NCI-H1930 (cell line): Measurements from ENCODE around the gene RBM19.
"Not testable (repeated sequence)": the region's sequence is repeated elsewhere in the genome, so short reads cannot be mapped to it uniquely, and the experiment has no call there.

Source experiments
- DNase-seq, 2 experiments: peaks; one replicate each; lab custom pipeline; 2025; lab: John Stamatoyannopoulos, UW

Gene RBM19

DNA sequence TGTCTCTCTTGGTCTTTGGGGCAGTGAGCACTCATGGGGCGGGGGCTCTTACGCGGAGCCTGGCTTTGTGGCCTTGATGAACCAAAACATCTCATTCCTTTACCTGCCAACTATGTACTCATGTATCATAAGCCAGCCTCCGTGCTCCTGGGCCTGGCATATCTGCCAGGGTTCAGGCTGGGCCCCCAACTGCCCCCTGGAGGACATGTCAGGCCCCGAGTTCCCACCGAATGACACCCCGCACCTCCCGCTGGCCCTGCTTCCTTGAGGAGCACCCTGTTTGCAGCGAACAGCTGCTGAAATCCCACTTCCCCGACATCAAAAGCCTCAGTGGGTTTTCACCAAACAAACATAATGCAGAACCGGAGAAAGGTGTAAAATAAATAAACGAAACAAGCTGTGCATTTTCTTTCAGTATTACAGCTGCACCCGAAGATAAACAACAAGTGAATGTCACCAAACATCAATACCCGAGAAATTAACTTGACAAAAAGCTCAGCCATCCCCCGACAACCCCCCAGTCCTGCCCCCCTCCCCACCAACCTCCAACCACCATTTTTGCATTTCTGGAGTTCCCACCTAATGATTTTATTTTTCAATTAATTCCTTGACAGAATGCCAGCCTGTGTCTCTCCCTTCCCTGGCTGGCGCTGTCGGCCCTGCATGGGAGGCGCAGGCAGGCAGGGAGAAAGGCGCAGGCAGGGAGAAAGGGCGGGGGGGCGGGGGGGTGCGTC lies 139.2 kb downstream of the RBM19 start:
- no peak for DNase-seq

DNA sequence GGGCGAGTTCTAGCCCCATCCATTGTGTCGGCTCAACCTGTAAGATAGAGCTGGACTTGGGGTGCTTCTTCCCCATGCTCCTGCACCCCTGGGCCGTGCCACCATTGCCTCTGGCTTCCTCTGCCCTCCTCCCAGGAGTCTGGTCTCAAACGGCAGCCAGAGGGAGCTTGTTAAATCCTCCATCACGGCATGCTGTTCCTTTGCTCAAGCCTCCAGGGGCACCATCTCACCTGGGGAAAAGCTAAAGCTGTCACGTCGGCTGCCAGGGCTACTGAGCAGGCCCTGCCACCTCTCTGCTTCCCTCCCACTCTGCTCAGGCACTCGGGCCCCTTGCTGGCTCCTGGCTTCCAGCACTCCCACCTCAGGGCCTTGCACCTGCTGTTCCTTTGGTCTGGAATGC lies 140.4 kb downstream of the RBM19 start:
- DNase-seq = no peak

DNA sequence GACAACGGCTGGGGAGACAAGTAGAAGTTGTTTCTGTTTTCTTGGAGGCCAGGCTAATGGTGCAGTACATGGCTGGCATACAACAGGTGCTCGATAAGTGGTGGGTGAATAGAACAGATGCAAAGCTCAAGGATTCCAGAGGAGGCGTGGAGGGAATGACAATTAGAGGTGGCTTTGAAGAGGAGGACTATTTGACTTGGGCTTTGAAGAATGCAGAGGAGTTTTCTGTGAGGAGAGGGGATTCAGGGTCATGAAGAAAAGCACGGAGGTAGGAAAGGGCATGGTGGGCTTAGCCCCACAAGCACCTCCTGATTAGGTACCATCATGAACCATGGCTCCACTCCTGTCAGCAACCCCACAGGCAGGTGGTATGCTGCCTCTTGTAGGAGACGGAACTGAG lies 142.3 kb downstream of the RBM19 start:
- no peak for DNase-seq

DNA sequence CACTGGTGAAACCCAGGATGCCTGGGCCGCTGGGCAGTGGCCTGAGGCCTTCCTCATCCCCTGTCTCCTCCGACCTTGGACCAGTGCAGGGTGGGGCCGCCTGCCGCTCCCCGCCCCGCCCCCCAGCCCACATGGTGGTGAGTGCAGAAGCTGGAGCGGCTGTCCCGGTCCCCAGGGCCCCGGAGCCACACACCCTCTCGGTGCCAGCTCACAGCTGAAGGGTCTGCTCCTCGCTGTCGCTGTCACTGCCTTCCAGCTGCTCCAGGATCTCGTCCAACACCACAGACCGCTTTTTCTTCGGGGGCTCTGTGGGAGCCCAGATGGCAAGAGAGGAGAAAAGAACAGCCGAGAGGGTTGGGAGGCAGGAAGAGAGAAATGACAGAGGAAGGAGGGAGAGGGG lies 143.1 kb downstream of the RBM19 start:
- no peak for DNase-seq

DNA sequence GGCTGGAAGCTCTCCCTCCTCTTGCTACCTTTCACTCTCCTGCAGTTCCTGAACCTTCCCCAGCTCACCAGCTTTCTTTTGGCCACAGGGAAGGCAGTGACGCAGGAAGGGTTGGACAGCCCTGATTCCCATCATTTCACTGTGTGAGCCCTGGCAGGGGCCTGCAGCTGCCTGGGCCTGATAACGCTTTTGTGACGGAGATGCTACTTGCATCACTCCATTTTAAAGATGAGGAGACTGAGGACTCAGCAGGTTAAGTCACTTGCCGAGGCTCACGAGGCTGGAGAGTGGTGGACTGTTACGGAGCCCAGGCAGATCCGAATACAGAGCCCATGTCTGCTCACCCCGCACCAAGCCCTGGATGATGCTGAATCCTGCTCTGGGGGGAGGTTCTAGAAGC lies 145.3 kb downstream of the RBM19 start:
- no peak for DNase-seq

DNA sequence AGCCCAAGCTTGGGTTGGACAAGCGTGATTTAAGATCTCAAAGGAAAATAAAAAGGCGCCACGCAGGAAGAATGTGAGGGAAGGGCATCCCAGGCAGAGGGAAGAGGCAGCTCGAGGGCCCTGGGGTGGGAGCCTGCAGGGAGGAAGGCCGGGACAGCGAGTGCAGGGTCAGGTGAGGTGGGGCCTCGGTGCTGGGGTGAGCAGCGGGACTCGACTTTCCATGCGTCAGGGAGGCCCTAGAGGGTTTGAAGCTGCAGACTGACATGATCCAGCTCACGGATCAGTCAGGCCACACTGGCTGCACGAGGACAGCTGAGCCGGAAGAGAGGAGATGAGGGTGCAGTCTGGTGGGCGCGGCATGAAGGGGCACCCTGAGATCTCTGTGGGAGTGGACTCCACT lies 145.8 kb downstream of the RBM19 start:
- no peak for DNase-seq

DNA sequence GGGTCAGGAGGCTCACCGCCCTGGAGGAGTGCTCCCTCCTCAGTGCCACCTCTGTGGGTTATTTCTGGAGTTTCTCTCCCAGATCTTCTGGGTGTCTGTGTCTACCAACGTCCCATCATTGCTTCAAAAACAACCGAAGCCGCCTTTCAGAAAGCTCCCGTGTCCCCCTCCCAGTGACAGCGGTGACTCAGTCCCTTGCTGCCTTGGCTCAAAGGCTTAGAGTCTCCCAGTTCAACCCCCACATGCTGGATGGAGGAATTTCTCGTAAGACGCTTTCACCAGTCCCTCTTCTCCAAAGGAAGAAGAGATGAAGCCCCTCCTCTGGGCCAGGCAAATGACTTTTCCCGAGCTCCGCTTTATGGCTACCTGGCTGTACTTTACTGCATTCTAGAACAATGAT lies 146.6 kb downstream of the RBM19 start:
- DNase-seq = no peak

DNA sequence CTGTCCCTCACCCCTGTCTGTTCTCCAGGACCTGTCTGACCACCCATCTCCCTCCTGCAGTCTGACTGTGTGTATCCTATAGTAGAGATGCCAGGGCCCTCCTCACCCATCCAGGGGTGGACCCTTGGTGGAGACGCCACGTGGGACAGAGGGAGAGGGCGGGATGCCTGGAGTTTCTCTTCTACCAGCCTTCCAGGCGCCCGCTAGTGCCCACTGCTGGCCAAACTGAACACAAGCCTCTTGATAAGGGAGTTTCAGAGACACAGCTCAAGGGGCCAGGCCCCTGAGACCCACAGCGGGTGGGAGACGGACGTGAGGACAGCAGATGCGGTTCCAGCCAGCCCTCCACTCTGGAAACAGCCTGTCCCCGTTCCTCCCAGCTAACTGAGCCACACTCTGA lies 147.3 kb downstream of the RBM19 start:
- DNase-seq = no peak

DNA sequence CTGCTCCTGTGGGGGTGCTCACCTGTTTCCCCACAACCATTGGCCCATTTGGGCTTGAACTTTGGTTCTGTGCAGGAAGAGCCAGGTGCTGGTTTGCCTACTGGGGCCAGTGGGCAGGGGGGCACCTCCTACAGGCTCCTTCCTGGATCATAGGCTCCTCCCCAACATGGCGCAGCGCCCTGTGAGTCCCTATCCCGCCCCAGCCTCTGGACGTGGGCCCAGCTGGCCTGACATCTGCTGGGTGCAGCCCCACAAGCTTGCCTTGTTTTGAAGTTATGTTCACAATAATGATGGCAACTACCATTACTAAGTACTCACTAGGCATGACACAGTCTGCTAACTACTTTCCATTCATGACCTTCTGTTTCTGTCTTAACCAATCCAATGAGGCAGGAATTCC lies 147.8 kb downstream of the RBM19 start:
- no peak for DNase-seq

DNA sequence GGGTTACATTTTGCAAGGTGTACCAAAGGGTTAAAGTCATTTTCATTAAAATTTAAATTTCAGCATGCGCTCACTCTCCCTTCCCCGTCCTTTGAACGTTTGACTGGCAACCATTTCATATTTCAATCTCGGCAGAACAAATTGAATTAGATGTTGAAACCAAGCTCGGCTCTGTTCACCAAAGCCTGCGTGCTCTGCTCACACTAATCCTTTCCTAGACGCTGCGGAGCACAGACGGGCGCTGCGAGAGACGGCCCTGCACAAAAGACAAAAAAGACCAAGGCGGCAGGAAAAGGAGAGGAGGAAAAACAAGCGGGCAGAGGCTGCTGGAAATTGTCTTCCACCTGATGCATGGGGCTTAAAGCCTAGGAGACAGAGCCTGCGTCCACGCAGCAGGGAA lies 149.3 kb downstream of the RBM19 start:
- no peak for DNase-seq

DNA sequence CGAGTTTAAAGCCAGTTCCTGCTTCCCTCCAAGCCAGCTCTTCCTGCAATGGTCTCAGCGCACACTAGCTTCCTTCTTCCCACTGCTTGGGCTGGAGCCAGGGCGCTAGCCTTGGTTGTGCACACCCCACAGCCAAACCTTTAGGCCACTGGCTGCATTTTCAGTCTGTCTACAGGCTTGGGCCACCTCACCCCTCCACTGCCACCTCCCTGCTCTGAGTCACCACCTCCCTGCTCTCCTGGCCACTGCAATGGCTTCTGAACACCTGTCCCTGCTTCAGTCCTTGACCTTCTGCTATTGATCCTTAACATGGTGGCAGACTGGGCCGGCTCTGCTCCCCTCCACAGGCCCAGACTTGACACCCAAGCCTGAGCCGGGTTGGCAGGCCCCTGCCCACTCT lies 151.1 kb downstream of the RBM19 start:
- DNase-seq = no peak

DNA sequence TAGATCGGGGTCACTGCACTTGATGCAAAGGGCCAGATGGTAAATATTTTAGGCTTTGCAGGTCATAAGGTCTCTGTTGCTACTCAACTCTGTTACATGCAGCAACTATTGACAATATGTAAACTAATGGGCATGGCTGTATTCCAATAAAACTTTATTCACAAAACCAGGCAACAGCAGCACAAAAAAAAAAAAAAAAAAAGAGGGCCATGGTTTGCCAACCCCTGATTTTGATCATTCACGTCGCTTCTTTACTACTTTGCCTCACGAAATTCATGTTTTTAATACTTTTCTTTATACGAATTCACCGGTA lies 152.9 kb downstream of the RBM19 start:
- DNase-seq = no peak

DNA sequence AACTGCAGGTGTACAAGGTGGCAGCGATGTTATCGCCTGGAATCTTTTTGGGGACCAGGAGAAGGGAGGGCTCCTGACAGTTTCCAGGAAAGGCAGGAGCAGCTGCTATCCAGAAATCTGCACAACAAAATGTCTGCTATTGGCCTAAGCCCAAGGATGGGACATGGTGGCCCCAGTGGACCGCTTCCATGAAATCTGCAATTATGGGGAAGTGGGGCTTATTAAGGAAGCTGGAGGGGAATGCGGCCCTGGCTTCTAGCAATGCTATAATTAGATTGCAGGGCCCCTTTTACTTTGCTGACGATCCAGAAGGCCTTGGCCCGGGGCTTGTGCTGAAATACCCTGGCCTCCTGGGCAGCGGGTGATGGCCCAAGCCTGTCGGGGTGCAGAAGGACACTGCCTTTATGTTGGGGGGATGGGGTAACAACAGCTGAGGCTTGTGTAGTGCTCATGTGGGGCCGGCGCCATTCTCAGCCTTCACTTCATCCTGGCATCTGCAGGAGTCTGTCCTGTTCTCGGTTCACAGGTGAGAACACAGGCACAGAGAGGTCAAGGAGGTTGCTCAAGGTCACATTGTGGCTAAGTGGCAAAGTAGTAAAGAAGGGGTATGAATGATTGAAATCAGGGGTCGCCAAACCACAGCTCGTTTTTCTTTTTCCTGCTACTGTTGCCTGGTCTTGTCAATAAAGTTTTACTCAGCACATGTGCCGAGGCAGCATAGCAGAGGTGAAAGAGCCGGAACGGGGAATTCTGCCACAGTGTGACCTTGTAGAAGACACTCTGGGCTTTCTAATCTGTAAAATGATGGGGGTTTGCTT lies 153.5 kb downstream of the RBM19 start:
- no peak for DNase-seq

DNA sequence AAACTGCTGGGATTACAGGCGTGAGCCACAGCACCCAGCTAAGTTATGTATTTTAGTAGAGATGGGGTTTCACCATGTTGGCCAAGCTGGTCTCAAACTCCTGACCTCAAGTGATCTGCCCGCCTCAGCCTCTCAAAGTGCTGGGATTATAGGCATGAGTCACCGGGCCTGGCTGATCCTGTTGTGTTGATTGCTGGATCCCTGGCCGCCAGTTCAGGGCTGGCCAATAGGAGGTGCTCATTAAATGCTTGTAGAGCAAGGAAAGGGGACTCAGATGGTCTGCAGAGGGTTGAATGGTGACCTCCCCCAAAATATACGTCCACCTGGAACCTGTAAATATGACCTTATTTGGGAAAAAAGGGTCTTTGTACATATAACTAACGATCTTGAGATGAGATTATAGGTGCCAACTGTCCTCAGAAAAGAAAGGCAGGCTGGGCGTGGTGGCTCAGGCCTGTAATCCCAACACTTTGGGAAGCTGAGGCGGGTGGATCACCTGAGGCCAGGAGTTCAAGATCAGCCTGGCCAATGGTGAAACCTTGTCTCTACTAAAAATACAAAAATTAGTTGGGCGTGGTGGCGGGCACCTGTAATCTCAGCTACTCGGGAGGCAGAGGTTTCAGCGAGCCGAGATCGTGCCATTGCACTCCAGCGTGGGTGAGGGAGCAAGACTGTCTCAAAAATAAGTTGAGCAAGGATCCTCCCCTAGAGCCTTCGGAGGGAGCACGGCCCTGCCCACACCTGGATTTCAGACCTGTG lies 156.5 kb downstream of the RBM19 start:
- not testable (repeated sequence) for DNase-seq

DNA sequence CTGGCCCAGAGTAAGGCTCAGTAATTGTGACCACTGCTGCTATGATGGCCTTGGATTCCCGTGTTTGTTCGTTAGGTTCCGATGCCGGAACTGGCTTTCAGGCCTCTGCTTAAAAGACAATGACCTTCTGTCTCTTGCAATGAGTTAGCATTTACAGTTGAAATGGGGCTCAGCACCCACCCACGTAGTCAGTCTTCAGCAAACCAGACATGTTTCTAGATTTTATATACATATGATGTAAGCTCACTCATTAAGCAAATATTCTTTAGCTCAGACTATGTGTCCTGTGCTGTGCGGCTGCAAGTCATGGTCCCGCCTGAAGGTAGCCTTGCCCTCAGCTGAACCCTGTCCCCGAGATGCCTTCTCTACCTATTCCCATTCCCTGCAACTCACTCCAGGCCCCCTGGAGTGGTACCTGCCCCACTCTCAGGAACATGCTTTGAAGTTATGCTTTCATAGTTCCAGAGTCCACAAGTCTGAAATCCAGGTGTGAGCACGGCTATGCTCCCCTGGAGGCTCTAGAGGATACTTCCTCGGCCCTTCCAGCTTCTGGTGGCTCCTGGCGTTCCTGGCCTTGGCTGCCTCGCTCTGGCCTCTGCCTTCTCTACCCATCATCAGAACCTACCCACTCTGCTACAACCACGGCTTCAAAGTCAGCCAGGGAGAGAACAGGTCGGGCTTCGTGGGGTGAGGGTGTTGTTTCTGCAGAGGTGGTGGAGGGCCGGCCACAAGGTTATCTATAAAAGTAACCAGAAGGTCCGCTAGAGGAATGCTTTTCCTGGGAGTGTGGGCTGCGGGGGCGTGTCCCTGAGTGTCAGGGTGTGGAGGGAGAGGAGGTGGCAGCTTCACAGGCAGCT lies 157.8 kb downstream of the RBM19 start:
- DNase-seq = no peak

DNA sequence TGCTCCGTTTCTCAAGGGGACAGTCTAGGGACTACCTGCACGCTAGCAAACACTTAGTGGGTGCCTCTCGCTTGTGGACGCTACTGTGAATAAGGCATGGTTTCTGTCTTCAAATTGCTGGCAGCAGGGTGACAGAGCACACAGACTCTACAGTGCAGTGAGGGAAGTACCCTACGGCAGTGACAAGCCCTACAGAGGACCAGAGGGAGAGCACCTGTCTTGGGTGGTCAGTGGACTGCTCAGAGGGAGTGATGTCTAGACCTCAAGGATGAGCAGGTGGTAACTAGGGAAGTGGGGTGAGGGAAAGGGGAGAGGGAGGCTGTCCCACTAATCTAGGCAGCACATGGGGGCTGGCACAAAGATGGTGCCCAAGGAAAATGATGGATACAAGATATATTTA lies 160.5 kb downstream of the RBM19 start:
- no peak for DNase-seq

DNA sequence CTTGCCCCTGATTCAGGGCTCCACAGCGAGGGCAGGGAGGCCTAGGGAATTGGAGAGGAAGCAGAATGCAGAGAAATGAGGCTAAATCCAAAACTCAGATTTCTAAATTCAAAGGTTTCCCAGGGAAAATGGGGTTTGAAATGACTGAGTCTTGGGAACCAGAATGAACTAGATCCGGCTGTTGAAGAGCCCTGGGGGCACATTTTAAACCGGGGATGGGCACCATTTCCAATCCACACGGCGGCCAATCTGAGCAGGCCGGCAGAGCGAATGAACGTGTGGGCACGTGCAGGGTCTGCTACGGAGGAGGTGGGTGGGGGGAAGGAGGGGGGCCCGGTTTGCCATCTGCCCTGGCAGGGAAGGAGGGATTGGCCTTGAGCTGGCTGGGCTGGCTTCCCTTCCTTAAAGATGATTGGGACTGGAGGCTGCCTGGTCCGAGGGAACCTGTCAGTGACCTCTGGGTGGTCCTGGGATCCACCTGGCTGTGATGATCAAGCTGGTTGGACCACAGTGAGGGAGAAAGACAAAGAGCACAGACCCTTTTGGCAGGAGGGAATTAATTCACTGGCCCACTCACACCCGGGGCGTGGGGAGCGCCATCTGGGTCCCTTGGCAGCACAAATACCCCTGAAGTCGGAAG lies 161.0 kb downstream of the RBM19 start:
- DNase-seq = no peak

DNA sequence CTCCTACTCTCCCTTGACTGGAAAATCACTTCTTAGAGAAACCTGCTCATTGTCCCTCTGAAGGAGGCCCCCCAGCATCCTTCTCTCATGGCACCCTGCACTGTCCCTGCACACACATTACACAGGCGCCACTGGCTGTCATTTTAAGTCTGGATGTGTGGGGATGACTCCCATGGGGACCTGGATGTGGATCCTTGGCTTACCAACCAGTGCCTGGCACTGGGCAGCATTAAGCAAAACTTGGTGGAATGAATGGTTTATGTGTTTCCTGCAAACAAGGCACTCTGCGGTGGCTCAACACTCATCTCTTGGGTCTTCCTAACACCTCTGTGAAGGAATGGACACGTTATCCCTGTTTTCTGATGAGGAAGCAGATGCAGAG lies 162.4 kb downstream of the RBM19 start:
- DNase-seq = no peak

DNA sequence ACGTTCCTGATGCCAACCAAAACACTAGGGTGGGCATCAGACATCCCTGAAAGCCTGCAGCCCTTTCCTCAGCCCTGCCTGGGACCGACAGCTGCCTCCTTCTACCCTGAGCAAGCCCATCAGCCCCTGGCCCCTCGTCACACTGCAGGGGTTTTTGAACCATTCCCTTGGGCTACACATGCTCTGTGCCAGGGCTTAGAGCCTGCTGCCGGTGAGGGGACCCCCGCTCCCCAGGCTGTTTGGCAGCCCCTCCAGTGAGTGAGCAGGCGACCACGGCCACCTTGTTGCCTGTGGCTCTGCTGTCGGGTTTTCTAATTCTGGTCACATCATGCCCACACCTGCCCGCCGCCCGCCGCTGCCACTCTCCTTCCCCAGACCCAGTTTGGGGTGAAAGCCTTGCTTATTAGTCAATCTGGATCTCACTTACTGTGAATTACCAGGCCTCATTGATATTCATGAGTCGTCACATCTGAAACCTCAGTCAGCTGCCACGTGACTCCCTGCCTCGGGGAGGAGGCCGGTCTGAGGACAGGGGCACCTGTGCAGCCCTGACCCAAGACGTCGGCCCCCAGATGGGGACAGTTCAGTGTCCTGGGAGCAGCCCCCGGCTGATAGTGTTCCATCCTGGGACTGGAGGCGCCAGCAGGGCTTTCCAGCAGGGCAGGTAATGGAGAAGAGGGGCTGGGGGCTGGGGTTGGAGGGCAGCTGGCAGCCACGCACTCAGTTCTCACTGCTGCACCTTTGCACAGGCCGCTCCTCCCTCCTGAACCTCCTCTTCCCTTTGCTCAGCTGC lies 163.0 kb downstream of the RBM19 start:
- no peak for DNase-seq

DNA sequence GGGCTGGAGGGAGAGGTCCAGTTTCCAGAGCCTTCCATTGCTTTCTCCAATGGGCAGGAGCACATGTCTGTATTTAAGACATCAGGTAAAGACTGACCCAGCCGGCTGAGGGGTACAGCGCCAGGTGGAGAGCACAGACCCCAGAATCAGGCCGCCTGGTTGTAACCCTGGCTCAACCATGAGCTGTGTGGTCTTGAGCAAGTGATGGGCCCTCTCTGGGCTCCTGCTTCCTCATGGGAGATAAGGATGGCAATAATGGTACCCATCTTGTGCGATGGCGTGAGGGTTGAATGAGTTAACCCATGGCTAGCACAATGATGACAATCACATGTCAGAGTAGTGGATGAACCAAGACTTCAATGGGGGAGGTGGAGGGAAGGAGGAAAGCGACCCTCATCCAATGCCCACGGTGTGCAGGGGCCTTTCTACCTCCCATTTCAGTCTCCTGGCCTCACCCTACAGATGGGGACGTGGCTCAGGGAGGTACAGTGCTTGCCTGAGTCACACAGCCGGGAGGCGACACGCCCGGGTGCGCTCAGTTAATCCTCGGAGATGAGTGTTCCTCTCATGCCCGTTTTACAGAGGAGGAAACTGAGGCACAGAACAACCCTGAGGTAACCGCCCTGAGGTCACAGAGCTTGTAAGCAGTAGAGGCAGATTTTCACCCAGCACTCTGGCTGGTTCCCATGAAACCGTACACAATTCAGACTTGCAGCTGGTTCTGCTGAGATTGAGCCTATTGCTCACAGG lies 163.9 kb downstream of the RBM19 start:
- DNase-seq = no peak
